Measurements from ENCODE around the gene CYTH3.

DNA sequence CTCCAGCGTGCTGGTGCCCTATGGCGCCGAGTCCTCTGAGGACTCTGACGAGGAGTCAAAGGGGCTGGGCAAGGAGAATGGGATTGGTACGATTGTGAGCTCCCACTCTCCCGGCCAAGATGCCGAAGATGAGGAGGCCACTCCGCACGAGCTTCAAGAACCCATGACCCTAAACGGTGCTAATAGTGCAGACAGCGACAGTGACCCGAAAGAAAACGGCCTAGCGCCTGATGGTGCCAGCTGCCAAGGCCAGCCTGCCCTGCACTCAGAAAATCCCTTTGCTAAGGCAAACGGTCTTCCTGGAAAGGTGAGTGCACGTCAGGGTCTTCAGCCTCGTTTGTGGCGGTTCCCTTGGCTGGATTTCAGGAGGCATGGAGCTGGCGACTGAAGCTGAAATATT, 122.4 kb downstream of the CYTH3 start:
- TF ChIP-seq, protein P1, sequence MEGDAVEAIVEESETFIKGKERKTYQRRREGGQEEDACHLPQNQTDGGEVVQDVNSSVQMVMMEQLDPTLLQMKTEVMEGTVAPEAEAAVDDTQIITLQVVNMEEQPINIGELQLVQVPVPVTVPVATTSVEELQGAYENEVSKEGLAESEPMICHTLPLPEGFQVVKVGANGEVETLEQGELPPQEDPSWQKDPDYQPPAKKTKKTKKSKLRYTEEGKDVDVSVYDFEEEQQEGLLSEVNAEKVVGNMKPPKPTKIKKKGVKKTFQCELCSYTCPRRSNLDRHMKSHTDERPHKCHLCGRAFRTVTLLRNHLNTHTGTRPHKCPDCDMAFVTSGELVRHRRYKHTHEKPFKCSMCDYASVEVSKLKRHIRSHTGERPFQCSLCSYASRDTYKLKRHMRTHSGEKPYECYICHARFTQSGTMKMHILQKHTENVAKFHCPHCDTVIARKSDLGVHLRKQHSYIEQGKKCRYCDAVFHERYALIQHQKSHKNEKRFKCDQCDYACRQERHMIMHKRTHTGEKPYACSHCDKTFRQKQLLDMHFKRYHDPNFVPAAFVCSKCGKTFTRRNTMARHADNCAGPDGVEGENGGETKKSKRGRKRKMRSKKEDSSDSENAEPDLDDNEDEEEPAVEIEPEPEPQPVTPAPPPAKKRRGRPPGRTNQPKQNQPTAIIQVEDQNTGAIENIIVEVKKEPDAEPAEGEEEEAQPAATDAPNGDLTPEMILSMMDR (IDR thresholded peaks at IDR 0.05; ENCODE audit: poor library complexity) = no peak
- TF ChIP-seq EZH2 (IDR thresholded peaks at IDR 0.05; ENCODE audit: borderline replicate concordance) (no peak), EZH2phosphoT487 (IDR thresholded peaks at IDR 0.05; ENCODE audit: low read depth, severe bottlenecking, unreplicated experiment) (no peak)

Data from hepatocyte (in vitro differentiated cells).